HG02571 (cell line): Measurements from ENCODE around the gene GNGT1.
"Not testable (repeated sequence)": the region's sequence is repeated elsewhere in the genome, so short reads cannot be mapped to it uniquely, and the experiment has no call there.

Source experiments
- ATAC-seq: cut with Tn5 transposase; IDR thresholded peaks from one replicate; pipeline ENCODE4 v1.9.1; 2021; ENCODE audit warnings: mild to moderate bottlenecking, moderate library complexity; ENCODE audit not compliant: unreplicated experiment

Gene GNGT1

GRCh38 chr7:93902777-93903423 lies 3.5 kb upstream of the GNGT1 start:
- no peak for ATAC-seq

- ATAC-seq = no peak
Observed at GRCh38 chr7:93910076-93910994, 4.0 kb downstream of the GNGT1 start.

- not testable (repeated sequence) for ATAC-seq
Observed at GRCh38 chr7:93911242-93911641, 4.9 kb downstream of the GNGT1 start.

- peak; percentile 57 for ATAC-seq
Observed at GRCh38 chr7:93911661-93912060, 5.3 kb downstream of the GNGT1 start.

- no peak for ATAC-seq
Observed at GRCh38 chr7:93913197-93913596, 6.8 kb downstream of the GNGT1 start.

- ATAC-seq = no peak
Observed at GRCh38 chr7:93914581-93915066, 8.3 kb downstream of the GNGT1 start.

- ATAC-seq = not testable (repeated sequence)
Observed at GRCh38 chr7:93915206-93915842, 9.0 kb downstream of the GNGT1 start.

GRCh38 chr7:93915888-93916287 lies 9.5 kb downstream of the GNGT1 start:
- not testable (repeated sequence) for ATAC-seq

GRCh38 chr7:93916315-93916714 lies 9.9 kb downstream of the GNGT1 start:
- not testable (repeated sequence) for ATAC-seq

GRCh38 chr7:93920496-93921182 lies 14.3 kb downstream of the GNGT1 start:
- ATAC-seq = no peak

- ATAC-seq = no peak
Observed at GRCh38 chr7:93921186-93921585, 14.8 kb downstream of the GNGT1 start.

GRCh38 chr7:93921607-93922566 lies 15.5 kb downstream of the GNGT1 start, which contains the start of gene GNG11:
TSS of gene GNG11 (plus strand) at chr7:93921735. CDS start at chr7:93922138, 403 bp downstream.
- ATAC-seq = peak; percentile 94

GRCh38 chr7:93923296-93923695 lies 16.9 kb downstream of the GNGT1 start:
- ATAC-seq = no peak

GRCh38 chr7:93923942-93924341 lies 17.6 kb downstream of the GNGT1 start:
- ATAC-seq = no peak

GRCh38 chr7:93926800-93927199 lies 20.4 kb downstream of the GNGT1 start:
- ATAC-seq = no peak

- no peak for ATAC-seq
Observed at GRCh38 chr7:93927585-93927984, 21.2 kb downstream of the GNGT1 start.

- ATAC-seq = no peak
Observed at GRCh38 chr7:93931655-93932054, 25.3 kb downstream of the GNGT1 start.

GRCh38 chr7:93933156-93933555 lies 26.8 kb downstream of the GNGT1 start:
- ATAC-seq = no peak

- no peak for ATAC-seq
Observed at GRCh38 chr7:93935102-93935501, 28.7 kb downstream of the GNGT1 start.

GRCh38 chr7:93937818-93938217 lies 31.5 kb downstream of the GNGT1 start:
- no peak for ATAC-seq
